Caco-2 (cell line): ENCODE results near the gene SLC37A1. TPM values are rescaled to one million over a fixed set of nuclear protein-coding genes. Genes with fewer than 3 reads are reported as not detected.
"Not testable (repeated sequence)": the region's sequence is repeated elsewhere in the genome, so short reads cannot be mapped to it uniquely, and the experiment has no call there.

Experiments
- BruUV-seq: library from RNA; stranded (reverse); fragments of 400-500 nt; replicated peaks from 2 replicates; lab custom pipeline; 2021; lab: Mats Ljungman, UMichigan
- CTCF ChIA-PET: fragments of 300-600 bp; sonication (Branson Sonifier 250); formaldehyde crosslinking; loops from one replicate; lab custom pipeline; 2022; ENCODE audit warnings: antibody characterized with exemption; lab: Charles Lee
- POLR2A ChIA-PET: fragments of 300-600 bp; sonication (Branson Sonifier 250); formaldehyde crosslinking; loops from one replicate; lab custom pipeline; 2022; ENCODE audit warnings: antibody characterized with exemption; lab: Charles Lee
- DNase-seq, 2 experiments: peaks; one replicate each; pipeline versions ENCODE4 v3.0.0 to v3.0.0-alpha.2; 2020 to 2022
- H3K27me3 ChIP-seq: replicated peaks from 2 replicates; pipeline ENCODE4 v1.6.0; 2011; ENCODE audit warnings: low read length; ENCODE audit not compliant: control insufficient read depth, insufficient read depth
- H3K36me3 ChIP-seq: 2 replicates; pipeline ENCODE4 v1.5.1; 2011; ENCODE audit warnings: low read length; ENCODE audit not compliant: control insufficient read depth, insufficient read depth
- H3K4me1 ChIP-seq: fragments of 250-450 bp; sonication (Bioruptor Pico); 2 replicates; pipeline ENCODE4 v1.5.1; 2020; ENCODE audit warnings: mild to moderate bottlenecking
- H3K4me3 ChIP-seq: 2 replicates; pipeline ENCODE4 v1.5.1; 2011; ENCODE audit warnings: low read depth, mild to moderate bottlenecking, control low read depth, low read length
- H3K9me3 ChIP-seq: fragments of 250-450 bp; sonication (Bioruptor Pico); 2 replicates; pipeline ENCODE4 v1.5.1; 2020; ENCODE audit warnings: mild to moderate bottlenecking, moderate library complexity
- H3K27ac Mint-ChIP-seq: one replicate; pipeline ENCODE4 v1.8.0; 2022; ENCODE audit warnings: mixed read lengths; ENCODE audit not compliant: unreplicated experiment
- H3K27me3 Mint-ChIP-seq: one replicate; pipeline ENCODE4 v1.8.0; 2022; ENCODE audit warnings: mixed read lengths; ENCODE audit not compliant: insufficient read depth, unreplicated experiment
- H3K36me3 Mint-ChIP-seq: one replicate; pipeline ENCODE4 v1.8.0; 2022; ENCODE audit warnings: mild to moderate bottlenecking, mixed read lengths; ENCODE audit not compliant: insufficient read depth, unreplicated experiment
- H3K4me1 Mint-ChIP-seq: one replicate; pipeline ENCODE4 v1.8.0; 2022; ENCODE audit warnings: low read depth, mixed read lengths; ENCODE audit not compliant: unreplicated experiment
- H3K4me3 Mint-ChIP-seq: one replicate; pipeline ENCODE4 v1.8.0; 2022; ENCODE audit warnings: mild to moderate bottlenecking, moderate library complexity, mixed read lengths; ENCODE audit not compliant: unreplicated experiment
- H3K9me3 Mint-ChIP-seq: one replicate; pipeline ENCODE4 v1.8.0; 2022; ENCODE audit warnings: mixed read lengths; ENCODE audit not compliant: unreplicated experiment
- CTCF ChIP-seq, 2 experiments: fragments of 200-600 bp in 1 of 2; IDR thresholded peaks; 1 replicate in 1 of 2; 2 replicates in 1 of 2; pipeline versions ENCODE4 v1.5.1 to v1.8.0; 2011 to 2022; ENCODE audit warnings: antibody characterized with exemption in 1 of 2, control low read depth in 1 of 2, inconsistent platforms in 1 of 2, low read depth in 1 of 2, low read length in 1 of 2, mild to moderate bottlenecking in 1 of 2, moderate library complexity in 1 of 2; ENCODE audit not compliant: insufficient read depth in 1 of 2, severe bottlenecking in 1 of 2, unreplicated experiment in 1 of 2
- intact Hi-C: fragments of 100-400 bp; cut with micrococcal nuclease; formaldehyde crosslinking; loops from one replicate; pipeline ENCODE4 v1.10.0; 2022; ENCODE audit not compliant: unreplicated experiment
- total RNA-seq: library from RNA; stranded (reverse); gene quantifications from 2 replicates; pipeline ENCODE4 v1.2.3, GENCODE V29; 2022

Gene SLC37A1
- total RNA-seq, 1 experiment from 2014 or later, result 9.8 TPM

DNA sequence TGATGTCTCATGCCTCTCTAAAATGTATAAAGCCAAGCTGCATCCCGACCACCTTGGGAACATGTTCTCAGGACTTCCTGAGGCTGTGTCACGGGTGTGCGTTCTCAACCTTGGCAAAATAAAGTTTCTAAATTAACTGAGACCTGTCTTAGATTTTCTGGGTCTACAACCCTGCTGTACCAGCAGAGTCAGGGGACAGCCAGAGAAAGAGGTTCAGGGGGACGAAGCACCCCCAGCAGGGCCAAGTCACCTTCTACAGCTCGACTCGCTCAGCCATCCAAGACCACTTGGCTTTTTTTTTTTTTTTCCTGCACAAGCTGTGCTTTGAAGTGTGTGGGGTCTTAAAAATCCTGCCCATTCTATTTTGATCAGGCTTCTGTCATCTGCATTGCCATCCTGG is 111.3 kb downstream of the SLC37A1 start:
- no peak for DNase-seq
- no peaks in the 10 kb centered on the region; the same call in 1 of the 2 replicates for H3K9me3 ChIP-seq
- BruUV-seq, result no TSS peak
- Mint-ChIP-seq H3K9me3 (no peaks in the 10 kb centered on the region), H3K27me3 (no peaks in the 10 kb centered on the region), H3K4me3 (peak overlapping the region; percentile 61), H3K36me3 (no peaks in the 10 kb centered on the region), H3K27ac (peak overlapping the region; percentile 78), H3K4me1 (peaks cover 14% of the 10 kb centered on the region)
- POLR2A ChIA-PET, result no interaction called here
- CTCF ChIA-PET, result interaction anchor here (0.8 to 1.3 kb wide), 2 partner anchors 29 to 32 kb away, joined by 4 to 5 read pairs; no protein-coding TSS in a partner anchor
- no peak overlapping the region for H3K4me3 ChIP-seq
- no peaks in the 10 kb centered on the region for H3K27me3 ChIP-seq
- intact Hi-C loops, result no loop called here
- TF ChIP-seq CTCF (IDR thresholded peaks at IDR 0.05; ENCODE audit: insufficient read depth in 1 of 2, low read depth in 1 of 2, low read length in 1 of 2, severe bottlenecking in 1 of 2, unreplicated experiment in 1 of 2), result no peak
- no peaks in the 10 kb centered on the region for H3K36me3 ChIP-seq
- H3K4me1 ChIP-seq, result peaks cover 22% of the 10 kb centered on the region

DNA sequence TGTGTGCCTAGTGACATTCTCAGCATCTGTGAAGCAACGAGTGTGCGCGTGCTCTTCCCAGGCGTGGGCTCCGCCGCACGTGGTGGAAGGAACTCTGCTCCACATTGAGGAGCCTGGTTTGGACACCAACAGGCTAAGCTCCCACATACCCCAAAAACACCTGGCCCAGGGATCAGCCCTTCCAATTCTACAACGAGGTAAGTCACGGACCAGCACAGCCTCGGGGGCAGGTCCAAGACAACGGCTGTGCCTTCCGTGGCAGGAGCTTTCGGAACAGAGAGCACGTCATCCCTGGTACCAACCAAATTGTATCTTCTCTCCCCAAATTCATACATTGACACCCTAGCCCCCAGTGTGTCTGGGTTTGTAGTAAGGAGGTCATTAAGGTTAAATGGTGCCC is 112.5 kb downstream of the SLC37A1 start:
- Mint-ChIP-seq H3K27me3 (no peaks in the 10 kb centered on the region), H3K9me3 (no peaks in the 10 kb centered on the region), H3K27ac (no peak overlapping the region), H3K4me1 (peaks cover 14% of the 10 kb centered on the region), H3K4me3 (no peak overlapping the region), H3K36me3 (no peaks in the 10 kb centered on the region)
- DNase-seq, result no peak
- Histone ChIP-seq H3K4me1 (peaks cover 22% of the 10 kb centered on the region), H3K27me3 (no peaks in the 10 kb centered on the region), H3K36me3 (no peaks in the 10 kb centered on the region), H3K4me3 (no peak overlapping the region), H3K9me3 (no peaks in the 10 kb centered on the region; the same call in 1 of the 2 replicates)
- ChIA-PET CTCF (interaction anchor here (1.3 kb wide), 1 partner anchor 33 kb away, joined by 5 read pairs; no protein-coding TSS in a partner anchor), POLR2A (no interaction called here)
- no peak for TF ChIP-seq CTCF (IDR thresholded peaks at IDR 0.05; ENCODE audit: insufficient read depth in 1 of 2, low read depth in 1 of 2, low read length in 1 of 2, severe bottlenecking in 1 of 2, unreplicated experiment in 1 of 2)
- BruUV-seq, result no TSS peak
- intact Hi-C loops, result no loop called here

DNA sequence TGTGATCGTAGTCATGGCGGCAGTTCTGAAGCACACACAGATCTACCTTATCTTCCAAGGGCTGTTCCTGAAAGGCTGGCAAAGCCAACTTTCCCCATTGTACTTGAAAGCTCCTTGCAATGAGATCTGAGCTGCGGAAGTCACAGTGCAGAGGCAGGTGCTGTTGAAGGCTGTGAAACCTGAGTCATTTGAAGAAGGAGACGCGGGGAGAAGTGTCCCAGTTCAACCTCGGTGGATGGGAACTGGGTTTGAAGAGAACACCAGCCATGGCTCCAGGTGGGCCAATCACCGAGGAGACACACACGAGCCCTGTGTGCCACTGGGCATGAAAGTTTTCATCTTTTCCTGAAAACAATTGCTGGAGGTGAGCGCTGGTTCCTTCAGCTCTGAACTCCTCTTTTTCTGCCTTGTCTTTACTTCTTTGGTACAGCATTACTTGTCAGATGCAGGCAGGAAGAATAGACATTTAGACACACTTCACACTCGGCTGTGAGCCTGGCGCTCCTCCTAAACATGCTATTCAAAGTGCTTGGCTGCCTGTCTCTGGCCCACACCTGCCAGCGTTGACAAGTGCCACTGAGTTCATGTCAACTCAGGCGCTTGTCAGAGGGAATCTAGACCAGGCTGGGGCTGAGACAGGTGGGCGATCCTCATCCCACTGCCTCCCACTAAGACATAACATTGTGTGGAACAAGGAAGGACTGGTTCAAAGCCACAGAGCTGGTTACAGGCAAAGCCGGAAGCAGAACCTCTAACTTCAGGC is 114.1 kb downstream of the SLC37A1 start:
- H3K27me3 Mint-ChIP-seq, result no peaks in the 10 kb centered on the region
- BruUV-seq, result no TSS peak
- no peak for DNase-seq
- POLR2A ChIA-PET, result no interaction called here
- H3K27ac Mint-ChIP-seq, result no peak overlapping the region
- H3K36me3 Mint-ChIP-seq, result no peaks in the 10 kb centered on the region
- H3K9me3 Mint-ChIP-seq, result no peaks in the 10 kb centered on the region
- Histone ChIP-seq H3K27me3 (no peaks in the 10 kb centered on the region), H3K4me3 (no peak overlapping the region), H3K9me3 (no peaks in the 10 kb centered on the region; the same call in 1 of the 2 replicates), H3K4me1 (peaks cover 22% of the 10 kb centered on the region), H3K36me3 (no peaks in the 10 kb centered on the region)
- peaks cover 14% of the 10 kb centered on the region for H3K4me1 Mint-ChIP-seq
- intact Hi-C loops, result no loop called here
- no peak for TF ChIP-seq CTCF (IDR thresholded peaks at IDR 0.05; ENCODE audit: insufficient read depth in 1 of 2, low read depth in 1 of 2, low read length in 1 of 2, severe bottlenecking in 1 of 2, unreplicated experiment in 1 of 2)
- no peak overlapping the region for H3K4me3 Mint-ChIP-seq
- CTCF ChIA-PET, result no interaction called here

- H3K27me3 Mint-ChIP-seq, H3K4me3 ChIP-seq, POLR2A ChIA-PET, H3K36me3 Mint-ChIP-seq, CTCF ChIA-PET, H3K9me3 Mint-ChIP-seq, intact Hi-C loops, BruUV-seq, H3K9me3 ChIP-seq, H3K27ac Mint-ChIP-seq, H3K36me3 ChIP-seq, H3K4me3 Mint-ChIP-seq, H3K27me3 ChIP-seq, DNase-seq: not testable (repeated sequence)
- peaks cover 20% of the 10 kb centered on the region for H3K4me1 ChIP-seq
- H3K4me1 Mint-ChIP-seq, result peaks cover 13% of the 10 kb centered on the region
Observed at GRCh38 chr21:42628466-42629061, 114.9 kb downstream of the SLC37A1 start.
